ENCODE measurements around the gene TCF7L1.
"Not testable (repeated sequence)": the region's sequence is repeated elsewhere in the genome, so short reads cannot be mapped to it uniquely, and the experiment has no call there.

TCF7L1 gene

GRCh38 chr2:85282914-85283313 lies 149.7 kb downstream of the TCF7L1 start:
- DNase-seq (ENCODE audit: low read depth in 2 of 2) = no peak

- no peak for DNase-seq (ENCODE audit: low read depth in 2 of 2)
Measured at GRCh38 chr2:85283641-85284040, 150.4 kb downstream of the TCF7L1 start.

- DNase-seq (ENCODE audit: low read depth in 2 of 2) = no peak
Measured at GRCh38 chr2:85286918-85287317, 153.7 kb downstream of the TCF7L1 start.

- no peak for DNase-seq (ENCODE audit: low read depth in 2 of 2)
Measured at GRCh38 chr2:85287721-85288120, 154.5 kb downstream of the TCF7L1 start.

- no peak for DNase-seq (ENCODE audit: low read depth in 2 of 2)
Measured at GRCh38 chr2:85288244-85288725, 155.1 kb downstream of the TCF7L1 start.

- no peak for DNase-seq (ENCODE audit: low read depth in 2 of 2)
Measured at GRCh38 chr2:85291425-85292023, 158.3 kb downstream of the TCF7L1 start.

- DNase-seq (ENCODE audit: low read depth in 2 of 2) = no peak
Measured at GRCh38 chr2:85302121-85302520, 168.9 kb downstream of the TCF7L1 start.

GRCh38 chr2:85303780-85304531 lies 170.8 kb downstream of the TCF7L1 start:
- no peak for DNase-seq (ENCODE audit: low read depth in 2 of 2)

GRCh38 chr2:85307527-85307897 lies 174.3 kb downstream of the TCF7L1 start:
- DNase-seq (ENCODE audit: low read depth in 2 of 2) = no peak

GRCh38 chr2:85308201-85308600 lies 175.0 kb downstream of the TCF7L1 start:
- no peak for DNase-seq (ENCODE audit: low read depth in 2 of 2)

GRCh38 chr2:85308896-85309555 lies 175.8 kb downstream of the TCF7L1 start:
- DNase-seq (ENCODE audit: low read depth in 2 of 2) = no peak

GRCh38 chr2:85309699-85310321 lies 176.6 kb downstream of the TCF7L1 start:
- DNase-seq (ENCODE audit: low read depth in 2 of 2) = no peak

- no peak for DNase-seq (ENCODE audit: low read depth in 2 of 2)
Measured at GRCh38 chr2:85310330-85310729, 177.1 kb downstream of the TCF7L1 start.

- DNase-seq (ENCODE audit: low read depth in 2 of 2) = no peak
Measured at GRCh38 chr2:85312404-85312803, 179.2 kb downstream of the TCF7L1 start.

GRCh38 chr2:85314884-85315242 lies 181.7 kb downstream of the TCF7L1 start:
- no peak for DNase-seq (ENCODE audit: low read depth in 2 of 2)

GRCh38 chr2:85315921-85316320 lies 182.7 kb downstream of the TCF7L1 start:
- not testable (repeated sequence) for DNase-seq (ENCODE audit: low read depth in 2 of 2)

- no peak for DNase-seq (ENCODE audit: low read depth in 2 of 2)
Measured at GRCh38 chr2:85318222-85319074, 185.3 kb downstream of the TCF7L1 start.

- no peak for DNase-seq (ENCODE audit: low read depth in 2 of 2)
Measured at GRCh38 chr2:85319796-85320195, 186.6 kb downstream of the TCF7L1 start.

- DNase-seq (ENCODE audit: low read depth in 2 of 2) = no peak
Measured at GRCh38 chr2:85323351-85323987, 190.3 kb downstream of the TCF7L1 start.

- not testable (repeated sequence) for DNase-seq (ENCODE audit: low read depth in 2 of 2)
Measured at GRCh38 chr2:85323988-85324367, 190.8 kb downstream of the TCF7L1 start.

Data from stimulated activated CD8-positive, alpha-beta memory T cell treated with anti-CD3 and anti-CD28 coated beads, Interleukin-7, amount 100 ng/mL, for 4 hours (primary cell).